ENCODE data around the gene PHGDH.
A peak's percentile ranks its signal among the peaks of the same experiment; 100 is the strongest.

PHGDH gene

GRCh38 chr1:119742677-119743076 is 30.9 kb downstream of the PHGDH start:
- no peak overlapping the region for H3K4me3 ChIP-seq (replicated peaks; ENCODE audit: low read depth, low read length)
- TF ChIP-seq CTCF (IDR thresholded peaks at IDR 0.05; ENCODE audit: low read length, missing control alignments) = no peak
- no peak for DNase-seq (ENCODE audit: low read depth)

GRCh38 chr1:119743308-119743707 is 31.6 kb downstream of the PHGDH start:
- no peak for TF ChIP-seq CTCF (IDR thresholded peaks at IDR 0.05; ENCODE audit: low read length, missing control alignments)
- peak; percentile 3 for DNase-seq (ENCODE audit: low read depth)
- no peak overlapping the region for H3K4me3 ChIP-seq (replicated peaks; ENCODE audit: low read depth, low read length)

- peak; percentile 85 for TF ChIP-seq CTCF (IDR thresholded peaks at IDR 0.05; ENCODE audit: low read length, missing control alignments)
- H3K4me3 ChIP-seq (replicated peaks; ENCODE audit: low read depth, low read length) = no peak overlapping the region
- DNase-seq (ENCODE audit: low read depth) = peak; percentile 79
Measured at GRCh38 chr1:119743776-119744597, 32.3 kb downstream of the PHGDH start.

GRCh38 chr1:119744598-119744942 is 32.8 kb downstream of the PHGDH start:
- H3K4me3 ChIP-seq (replicated peaks; ENCODE audit: low read depth, low read length) = no peak overlapping the region
- DNase-seq (ENCODE audit: low read depth) = no peak
- no peak for TF ChIP-seq CTCF (IDR thresholded peaks at IDR 0.05; ENCODE audit: low read length, missing control alignments)

- no peak overlapping the region for H3K4me3 ChIP-seq (replicated peaks; ENCODE audit: low read depth, low read length)
- DNase-seq (ENCODE audit: low read depth) = no peak
- TF ChIP-seq CTCF (IDR thresholded peaks at IDR 0.05; ENCODE audit: low read length, missing control alignments) = no peak
Measured at GRCh38 chr1:119745034-119745433, 33.3 kb downstream of the PHGDH start.

- no peak overlapping the region for H3K4me3 ChIP-seq (replicated peaks; ENCODE audit: low read depth, low read length)
- TF ChIP-seq CTCF (IDR thresholded peaks at IDR 0.05; ENCODE audit: low read length, missing control alignments) = no peak
- peak; percentile 9 for DNase-seq (ENCODE audit: low read depth)
Measured at GRCh38 chr1:119747451-119747850, 35.7 kb downstream of the PHGDH start.

- H3K4me3 ChIP-seq (replicated peaks; ENCODE audit: low read depth, low read length) = no peak overlapping the region
- DNase-seq (ENCODE audit: low read depth) = no peak
- TF ChIP-seq CTCF (IDR thresholded peaks at IDR 0.05; ENCODE audit: low read length, missing control alignments) = no peak
Measured at GRCh38 chr1:119748040-119748439, 36.3 kb downstream of the PHGDH start.
